ENCODE results near the gene TGFBR1.
"Not testable (repeated sequence)": the region's sequence is repeated elsewhere in the genome, so short reads cannot be mapped to it uniquely, and the experiment has no call there.

TGFBR1 gene

GRCh38 chr9:99090336-99091130 lies 14.4 kb upstream of the TGFBR1 start:
- TF ChIP-seq CTCF (IDR thresholded peaks at IDR 0.05), result no peak
- no peak for TF ChIP-seq ZFX (IDR thresholded peaks at IDR 0.05; ENCODE audit: borderline replicate concordance)
- no peak overlapping the region for H3K27ac ChIP-seq

GRCh38 chr9:99092643-99093491 lies 12.0 kb upstream of the TGFBR1 start:
- no peak overlapping the region for H3K27ac ChIP-seq
- TF ChIP-seq ZFX (IDR thresholded peaks at IDR 0.05; ENCODE audit: borderline replicate concordance) (no peak), CTCF (IDR thresholded peaks at IDR 0.05) (no peak)

GRCh38 chr9:99093492-99093791 lies 11.5 kb upstream of the TGFBR1 start:
- TF ChIP-seq ZFX (IDR thresholded peaks at IDR 0.05; ENCODE audit: borderline replicate concordance) (no peak), CTCF (IDR thresholded peaks at IDR 0.05) (no peak)
- no peak overlapping the region for H3K27ac ChIP-seq

GRCh38 chr9:99095565-99095964 lies 9.3 kb upstream of the TGFBR1 start:
- TF ChIP-seq CTCF (IDR thresholded peaks at IDR 0.05), result no peak
- TF ChIP-seq ZFX (IDR thresholded peaks at IDR 0.05; ENCODE audit: borderline replicate concordance), result no peak
- H3K27ac ChIP-seq, result no peak overlapping the region

- no peak overlapping the region for H3K27ac ChIP-seq
- no peak for TF ChIP-seq CTCF (IDR thresholded peaks at IDR 0.05)
- TF ChIP-seq ZFX (IDR thresholded peaks at IDR 0.05; ENCODE audit: borderline replicate concordance), result no peak
Observed at GRCh38 chr9:99096409-99096808, 8.5 kb upstream of the TGFBR1 start.

- not testable (repeated sequence) for H3K27ac ChIP-seq
Observed at GRCh38 chr9:99099806-99100585, 4.9 kb upstream of the TGFBR1 start.

GRCh38 chr9:99101271-99101670 lies 3.6 kb upstream of the TGFBR1 start:
- H3K27ac ChIP-seq, result no peak overlapping the region
- TF ChIP-seq CTCF (IDR thresholded peaks at IDR 0.05) (no peak), ZFX (IDR thresholded peaks at IDR 0.05; ENCODE audit: borderline replicate concordance) (no peak)
